ENCODE data around the gene CD6. TPM values are rescaled to one million over a fixed set of nuclear protein-coding genes. Genes with fewer than 3 reads are reported as not detected.

The CD6 gene
- total and polyA plus RNA-seq, 2 experiments from 2014 or later = 4.2 TPM; not detected in 1

DNA sequence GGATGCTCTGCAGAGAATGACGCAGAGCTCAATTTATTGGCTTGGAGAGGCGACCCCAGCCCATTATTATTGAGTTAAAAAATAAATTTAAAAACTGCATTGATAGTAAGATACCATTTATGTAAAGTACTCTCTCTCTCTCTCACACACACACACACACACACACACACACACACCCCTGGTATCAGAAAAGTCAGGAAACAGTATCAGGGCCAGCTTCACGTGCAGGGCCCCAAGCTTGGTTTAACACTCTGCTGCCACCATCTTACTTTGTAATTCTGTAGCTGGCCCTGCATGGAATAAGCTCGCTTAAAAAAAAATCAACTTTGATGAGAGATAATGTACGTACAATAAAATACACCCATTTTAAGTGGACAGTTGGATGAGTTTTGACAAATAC, 71.1 kb downstream of the CD6 start:
- DNase-seq (ENCODE audit: low read depth in 1 of 2, low spot score in 1 of 2) = no peak
- TF ChIP-seq, protein P1, sequence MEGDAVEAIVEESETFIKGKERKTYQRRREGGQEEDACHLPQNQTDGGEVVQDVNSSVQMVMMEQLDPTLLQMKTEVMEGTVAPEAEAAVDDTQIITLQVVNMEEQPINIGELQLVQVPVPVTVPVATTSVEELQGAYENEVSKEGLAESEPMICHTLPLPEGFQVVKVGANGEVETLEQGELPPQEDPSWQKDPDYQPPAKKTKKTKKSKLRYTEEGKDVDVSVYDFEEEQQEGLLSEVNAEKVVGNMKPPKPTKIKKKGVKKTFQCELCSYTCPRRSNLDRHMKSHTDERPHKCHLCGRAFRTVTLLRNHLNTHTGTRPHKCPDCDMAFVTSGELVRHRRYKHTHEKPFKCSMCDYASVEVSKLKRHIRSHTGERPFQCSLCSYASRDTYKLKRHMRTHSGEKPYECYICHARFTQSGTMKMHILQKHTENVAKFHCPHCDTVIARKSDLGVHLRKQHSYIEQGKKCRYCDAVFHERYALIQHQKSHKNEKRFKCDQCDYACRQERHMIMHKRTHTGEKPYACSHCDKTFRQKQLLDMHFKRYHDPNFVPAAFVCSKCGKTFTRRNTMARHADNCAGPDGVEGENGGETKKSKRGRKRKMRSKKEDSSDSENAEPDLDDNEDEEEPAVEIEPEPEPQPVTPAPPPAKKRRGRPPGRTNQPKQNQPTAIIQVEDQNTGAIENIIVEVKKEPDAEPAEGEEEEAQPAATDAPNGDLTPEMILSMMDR (IDR thresholded peaks at IDR 0.05; ENCODE audit: low read depth, low read length) = no peak
- Histone ChIP-seq H3K36me3 (no peaks in the 10 kb centered on the region), H3K27ac (no peak overlapping the region), H3K4me1 (ENCODE audit: low read depth) (peaks cover 12% of the 10 kb centered on the region), H3K27me3 (no peaks in the 10 kb centered on the region), H3K4me3 (no peak overlapping the region), H3K9me3 (ENCODE audit: low read depth) (no peaks in the 10 kb centered on the region)

DNA sequence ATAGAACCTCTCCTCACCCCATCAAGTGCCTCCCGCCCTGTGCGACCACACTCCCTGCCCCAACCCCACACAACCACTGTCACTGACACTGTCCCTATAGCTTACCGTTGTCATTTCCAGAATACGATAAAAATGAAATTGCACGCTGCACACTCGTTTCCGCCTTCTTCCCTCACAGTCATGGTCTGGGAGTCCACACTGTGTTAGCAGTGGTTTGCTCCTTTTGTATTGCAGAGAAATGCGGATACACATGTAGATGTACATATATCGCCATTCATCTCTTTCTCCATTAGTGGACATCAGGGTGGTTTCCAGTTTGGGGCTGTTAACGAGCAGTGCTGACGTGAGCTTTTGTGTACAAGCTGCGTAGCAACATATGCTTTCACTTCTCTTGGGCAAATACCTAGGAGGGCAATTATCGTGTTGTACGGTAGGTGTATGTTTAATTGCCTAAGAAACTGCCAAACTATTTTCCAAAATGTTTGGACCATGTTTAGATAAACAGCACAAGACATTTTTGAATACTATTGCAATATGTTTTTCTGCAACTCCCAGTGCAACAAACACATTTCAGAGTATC, 71.6 kb downstream of the CD6 start:
- H3K4me1 ChIP-seq (ENCODE audit: low read depth) = peaks cover 12% of the 10 kb centered on the region
- no peak overlapping the region for H3K4me3 ChIP-seq
- no peaks in the 10 kb centered on the region for H3K9me3 ChIP-seq (ENCODE audit: low read depth)
- TF ChIP-seq, protein P1 (IDR thresholded peaks at IDR 0.05; ENCODE audit: low read depth, low read length) = no peak
- no peak overlapping the region for H3K27ac ChIP-seq
- H3K36me3 ChIP-seq = no peaks in the 10 kb centered on the region
- DNase-seq (ENCODE audit: low read depth in 1 of 2, low spot score in 1 of 2) = no peak
- no peaks in the 10 kb centered on the region for H3K27me3 ChIP-seq

DNA sequence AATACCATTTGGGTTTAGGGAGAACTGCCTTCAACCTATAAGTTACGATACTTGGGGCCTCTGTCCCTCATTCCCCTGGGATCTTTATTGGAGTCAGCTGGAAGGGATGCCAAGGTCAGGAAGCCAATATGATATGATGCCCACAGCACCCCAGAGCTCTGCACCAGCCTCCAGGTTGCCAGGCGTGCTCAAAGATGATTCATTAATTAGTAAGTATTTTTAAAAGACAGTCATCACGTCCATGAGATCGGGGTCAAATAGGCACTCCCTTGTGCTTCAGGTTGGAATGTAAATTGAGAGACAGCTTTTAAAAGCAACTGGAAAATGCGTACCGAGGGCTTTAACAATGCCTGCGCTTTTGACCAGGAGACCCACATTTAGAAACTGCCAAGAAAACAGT, 73.8 kb downstream of the CD6 start:
- DNase-seq (ENCODE audit: low read depth in 1 of 2, low spot score in 1 of 2) = no peak
- Histone ChIP-seq H3K27me3 (no peaks in the 10 kb centered on the region), H3K4me3 (no peak overlapping the region), H3K27ac (no peak overlapping the region), H3K4me1 (ENCODE audit: low read depth) (peaks cover 12% of the 10 kb centered on the region), H3K9me3 (ENCODE audit: low read depth) (no peaks in the 10 kb centered on the region), H3K36me3 (no peaks in the 10 kb centered on the region)
- TF ChIP-seq, protein P1 (IDR thresholded peaks at IDR 0.05; ENCODE audit: low read depth, low read length) = no peak

DNA sequence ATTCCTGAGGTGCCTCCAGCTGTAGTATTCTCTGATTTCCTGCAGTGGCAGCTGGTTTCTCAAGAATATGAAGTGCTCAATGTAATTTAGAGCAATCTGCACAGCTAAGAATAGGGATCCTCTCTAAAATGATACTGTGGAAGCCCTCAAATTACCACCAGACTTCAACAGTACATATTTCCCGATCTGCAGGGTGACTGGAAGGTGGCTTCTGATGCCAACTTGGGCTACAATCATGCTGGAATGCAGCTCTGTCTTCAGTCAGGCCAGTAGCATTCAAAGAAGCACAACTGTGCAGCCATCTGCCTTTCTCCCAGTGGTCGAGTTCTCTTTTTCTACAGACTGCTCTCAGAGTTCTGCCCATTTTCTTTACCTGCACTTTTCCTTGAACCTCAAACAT, 75.4 kb downstream of the CD6 start:
- TF ChIP-seq, protein P1 (IDR thresholded peaks at IDR 0.05; ENCODE audit: low read depth, low read length) = no peak

DNA sequence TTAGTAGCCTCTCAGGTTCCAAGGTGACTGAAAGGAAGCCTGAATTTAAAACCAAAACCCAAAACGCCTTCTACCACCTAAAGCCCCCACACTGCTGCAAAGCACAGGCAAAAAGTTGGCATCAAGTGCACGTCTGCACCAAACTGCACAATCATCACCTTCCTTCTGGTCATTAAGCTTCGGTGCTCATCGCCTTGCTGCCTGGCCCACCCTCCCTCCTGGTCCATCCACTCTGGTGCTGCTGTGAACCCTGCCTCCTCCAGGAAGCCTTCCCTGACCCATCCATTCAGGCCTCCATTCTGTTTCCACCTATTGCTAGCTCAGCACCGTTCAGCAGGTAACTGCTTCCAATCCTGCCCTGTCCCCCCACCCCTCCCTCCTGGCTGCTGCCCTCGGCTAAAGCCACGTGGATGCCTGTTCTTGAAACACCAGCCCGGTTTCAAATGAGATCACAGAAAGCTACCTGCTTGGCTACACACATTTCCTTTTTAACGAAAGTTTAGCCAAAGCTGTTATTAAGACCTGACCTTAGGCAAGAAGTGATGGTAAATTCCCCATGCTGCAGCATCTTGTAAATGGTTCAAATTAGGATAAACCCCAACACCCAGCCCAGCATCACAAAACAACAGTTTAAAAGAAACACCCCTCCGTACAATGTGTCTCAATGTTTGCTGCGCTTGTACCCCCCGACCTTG, 77.0 kb downstream of the CD6 start:
- DNase-seq (ENCODE audit: low read depth in 1 of 2, low spot score in 1 of 2) = no peak
- Histone ChIP-seq H3K27ac (no peak overlapping the region), H3K9me3 (ENCODE audit: low read depth) (no peaks in the 10 kb centered on the region), H3K4me1 (ENCODE audit: low read depth) (no peaks in the 10 kb centered on the region), H3K27me3 (no peaks in the 10 kb centered on the region), H3K36me3 (no peaks in the 10 kb centered on the region), H3K4me3 (no peak overlapping the region)
- TF ChIP-seq, protein P1 (IDR thresholded peaks at IDR 0.05; ENCODE audit: low read depth, low read length) = no peak

More for the DNA sequence above, 75.4 kb downstream of the CD6 start:
- Histone ChIP-seq H3K36me3 (no peaks in the 10 kb centered on the region), H3K9me3 (ENCODE audit: low read depth) (no peaks in the 10 kb centered on the region), H3K27ac (no peak overlapping the region), H3K4me1 (ENCODE audit: low read depth) (peaks cover 9% of the 10 kb centered on the region), H3K27me3 (no peaks in the 10 kb centered on the region), H3K4me3 (no peak overlapping the region)
- DNase-seq (ENCODE audit: low read depth in 1 of 2, low spot score in 1 of 2) = no peak
